Thyroid gland (tissue), 4 donors: ENCODE data around the gene MPZL1. TPM values are rescaled to one million over a fixed set of nuclear protein-coding genes. Genes with fewer than 3 reads are reported as not detected.

Experiments used
- DNase-seq, 2 donors: peaks; one replicate each; pipeline ENCODE4 v3.0.0-alpha.2; 2019
- H3K27ac ChIP-seq, 3 donors: fragments of 200-600 bp; sonication (generic); 1 replicate in 2 of 3; 2 replicates in 1 of 3; pipeline ENCODE4 v1.5.1; 2016 to 2019; ENCODE audit warnings: mild to moderate bottlenecking in 1 of 3, moderate library complexity in 1 of 3
- H3K27me3 ChIP-seq: fragments of 200-600 bp; sonication (generic); one replicate; pipeline ENCODE4 v1.5.1; 2019
- H3K36me3 ChIP-seq, 2 donors: fragments of 200-600 bp; sonication (generic); one replicate each; pipeline ENCODE4 v1.5.1; 2016 to 2019
- H3K4me1 ChIP-seq, 2 donors: fragments of 200-600 bp; sonication (generic); one replicate each; pipeline ENCODE4 v1.5.1; 2017 to 2019
- H3K4me3 ChIP-seq, 3 donors: fragments of 200-600 bp; sonication (generic); replicated peaks in 1 of 3; 1 replicate in 2 of 3; 2 replicates in 1 of 3; pipeline ENCODE4 v1.5.1; 2016; ENCODE audit warnings: mild to moderate bottlenecking in 1 of 3
- H3K9me3 ChIP-seq: fragments of 200-600 bp; sonication (generic); one replicate; pipeline ENCODE4 v1.5.1; 2017
- CTCF ChIP-seq, 6 experiments: fragments of 200-600 bp in 3 of 6; fragments of 450-650 bp in 3 of 6; sonication (generic) in 3 of 6; IDR thresholded peaks; one replicate each; pipeline ENCODE4 v1.5.1; 2016 to 2019; ENCODE audit warnings: antibody characterized with exemption in 6 of 6, mild to moderate bottlenecking in 2 of 6, inconsistent platforms in 1 of 6, moderate library complexity in 1 of 6
- POLR2A ChIP-seq, 2 donors: fragments of 450-650 bp; IDR thresholded peaks; one replicate each; pipeline ENCODE4 v1.6.1; 2017; ENCODE audit warnings: antibody characterized with exemption in 2 of 2, mild to moderate bottlenecking in 2 of 2, moderate library complexity in 1 of 2
- WGBS, 2 donors: methylation state at CpG; one replicate each; pipeline ENCODE4 v1.1.5; 2017; 5-methylcytosine and 5-hydroxymethylcytosine counted together
- intact Hi-C: fragments of 100-400 bp; cut with DNase I; formaldehyde crosslinking; loops from one replicate; pipeline ENCODE4 v1.15.1; 2023
- total RNA-seq, 4 donors: library from RNA; depleted of rRNA; stranded (reverse); fragments of >200 nt; gene quantifications; one replicate each; pipeline ENCODE4 v1.2.3, GENCODE V29; 2016

Gene MPZL1
- total RNA-seq, 4 donors from 2014 or later = 52.6 to 90.2 (median 61.8) TPM

- Histone ChIP-seq H3K27me3 (no peaks in the 10 kb centered on the region), H3K36me3 (no peaks in the 10 kb centered on the region), H3K27ac (no peak overlapping the region), H3K4me1 (peaks cover 0 to 3% of the 10 kb centered on the region in 2 donors), H3K4me3 (no peak overlapping the region), H3K9me3 (no peaks in the 10 kb centered on the region)
- no peak for DNase-seq
- TF ChIP-seq CTCF (IDR thresholded peaks at IDR 0.05) (no peak), POLR2A (IDR thresholded peaks at IDR 0.05) (no peak)
- 92 to 98% methylated on average over 4 of the region's 4 CpGs for WGBS, 2 donors
- intact Hi-C loops = no loop called here
These were observed 13.8 kb upstream of the MPZL1 start for GRCh38 chr1:167707942-167708341.

- intact Hi-C loops = no loop called here
- Histone ChIP-seq H3K9me3 (no peaks in the 10 kb centered on the region), H3K4me3 (no peak overlapping the region), H3K4me1 (peaks cover 0 to 11% of the 10 kb centered on the region in 2 donors), H3K27me3 (no peaks in the 10 kb centered on the region), H3K27ac (no peak overlapping the region), H3K36me3 (no peaks in the 10 kb centered on the region)
- no peak for TF ChIP-seq POLR2A (IDR thresholded peaks at IDR 0.05)
- 75 to 84% methylated on average over 3 of the region's 3 CpGs for WGBS, 2 donors
- no peak for DNase-seq
These were observed 12.8 kb upstream of the MPZL1 start for GRCh38 chr1:167708940-167709389.

GRCh38 chr1:167710836-167711235 is 10.9 kb upstream of the MPZL1 start:
- H3K27ac ChIP-seq = peak overlapping the region in 1 of 3 donors; percentile 2
- 89 to 95% methylated on average over 1 of the region's 1 CpG for WGBS, 2 donors
- intact Hi-C loops = no loop called here
- no peaks in the 10 kb centered on the region for H3K36me3 ChIP-seq
- no peak for DNase-seq
- peaks cover 0 to 11% of the 10 kb centered on the region in 2 donors for H3K4me1 ChIP-seq
- H3K27me3 ChIP-seq = no peaks in the 10 kb centered on the region
- no peak overlapping the region for H3K4me3 ChIP-seq
- no peaks in the 10 kb centered on the region for H3K9me3 ChIP-seq
- TF ChIP-seq POLR2A (IDR thresholded peaks at IDR 0.05) = no peak
- TF ChIP-seq CTCF (IDR thresholded peaks at IDR 0.05) = no peak

- DNase-seq = no peak
- H3K27ac ChIP-seq = no peak overlapping the region
These were observed 10.0 kb upstream of the MPZL1 start for GRCh38 chr1:167711797-167712196.

GRCh38 chr1:167713330-167714081 is 8.3 kb upstream of the MPZL1 start:
- Histone ChIP-seq H3K4me3 (peak overlapping the region; percentile 19 to 53 (median 41)), H3K27me3 (no peaks in the 10 kb centered on the region), H3K36me3 (no peaks in the 10 kb centered on the region), H3K4me1 (peaks cover 0 to 11% of the 10 kb centered on the region in 2 donors), H3K9me3 (no peaks in the 10 kb centered on the region), H3K27ac (peak overlapping the region; percentile 49 to 91 (median 82))
- peak; percentile 52 to 58 for DNase-seq
- 11 to 17% methylated on average over 31 of the region's 31 CpGs for WGBS, 2 donors
- TF ChIP-seq CTCF (IDR thresholded peaks at IDR 0.05) (no peak), POLR2A (IDR thresholded peaks at IDR 0.05) (no peak)
- intact Hi-C loops = no loop called here

More at GRCh38 chr1:167711797-167712196, 10.0 kb upstream of the MPZL1 start:
- Histone ChIP-seq H3K36me3 (no peaks in the 10 kb centered on the region), H3K27me3 (no peaks in the 10 kb centered on the region), H3K9me3 (no peaks in the 10 kb centered on the region), H3K4me1 (peaks cover 0 to 11% of the 10 kb centered on the region in 2 donors), H3K4me3 (no peak overlapping the region)
- no peak for TF ChIP-seq POLR2A (IDR thresholded peaks at IDR 0.05)
- TF ChIP-seq CTCF (IDR thresholded peaks at IDR 0.05) = no peak
- 66 to 71% methylated on average over 3 of the region's 3 CpGs for WGBS, 2 donors
- intact Hi-C loops = no loop called here
